K562 (cell line): Measurements from ENCODE around the gene LDLRAD3. TPM values are rescaled to one million over a fixed set of nuclear protein-coding genes. Genes with fewer than 3 reads are reported as not detected.

Experiments
- ATAC-seq: fragments of 200-7000 bp; cut with Tn5 transposase; 3 replicates; pipeline ENCODE4 v1.9.1; 2020; ENCODE audit warnings: moderate library complexity
- BruUV-seq: library from RNA; stranded (reverse); fragments of 400-500 nt; replicated peaks from 2 replicates; lab custom pipeline; 2021; lab: Mats Ljungman, UMichigan
- CTCF ChIA-PET: fragments of 300-600 bp; formaldehyde crosslinking; extraction: SDS; loops from one replicate; lab custom pipeline; 2021; ENCODE audit warnings: low intra/inter-chr PET ratio; lab: Yijun Ruan, JAX
- POLR2A ChIA-PET: fragments of 300-600, 350-650 bp; sonication (Branson Sonifier 250); formaldehyde crosslinking; extraction: SDS; loops from one replicate; lab custom pipeline; 2021; ENCODE audit warnings: antibody characterized with exemption, inconsistent platforms; lab: Yijun Ruan, JAX
- DNase-seq, 4 experiments: peaks; one replicate each; pipeline versions ENCODE4 v3.0.0 to v3.0.0-alpha.2; 2011 to 2018; ENCODE audit warnings: low spot score in 3 of 4, mixed read lengths in 3 of 4; ENCODE audit errors: extremely low read depth in 1 of 4
- FAIRE-seq: peaks from 2 replicates; lab custom pipeline; 2011; peaks lifted over from hg19 to GRCh38; lab: Jason Lieb, UNC
- H2AFZ ChIP-seq: 2 replicates; pipeline ENCODE4 v1.6.0; 2011; ENCODE audit warnings: low read depth, low read length, control low read depth, inconsistent platforms
- H3K27ac ChIP-seq: fragments of 200-600 bp; 3 replicates; pipeline ENCODE4 v1.8.0; 2011; ENCODE audit warnings: low read depth, mild to moderate bottlenecking, control low read depth, inconsistent platforms, low read length, moderate library complexity, mixed read lengths; ENCODE audit errors: extremely low read depth
- H3K27me3 ChIP-seq, 2 experiments: fragments of 300-600 bp in 1 of 2; 2 replicates in 1 of 2; 3 replicates in 1 of 2; pipeline versions ENCODE4 v1.6.0 to v1.8.0; 2011; ENCODE audit warnings: inconsistent platforms in 2 of 2, low read length in 2 of 2, mild to moderate bottlenecking in 1 of 2, mixed read lengths in 1 of 2, moderate library complexity in 1 of 2; ENCODE audit not compliant: control insufficient read depth in 2 of 2, insufficient read depth in 2 of 2
- H3K36me3 ChIP-seq: fragments of 300-600 bp; 3 replicates; pipeline ENCODE4 v1.8.0; 2011; ENCODE audit warnings: mild to moderate bottlenecking, low read length, inconsistent platforms; ENCODE audit not compliant: control insufficient read depth, insufficient read depth
- H3K4me1 ChIP-seq, 2 experiments: fragments of 200-600 bp in 1 of 2; replicated peaks in 1 of 2; 2 replicates in 1 of 2; 3 replicates in 1 of 2; pipeline versions ENCODE4 v1.5.1 to v1.8.0; 2011; ENCODE audit warnings: inconsistent platforms in 2 of 2, low read length in 2 of 2, mild to moderate bottlenecking in 1 of 2, mixed read lengths in 1 of 2, moderate library complexity in 1 of 2; ENCODE audit not compliant: control insufficient read depth in 2 of 2, insufficient read depth in 2 of 2
- H3K4me2 ChIP-seq: 2 replicates; pipeline ENCODE4 v1.6.1; 2011; ENCODE audit warnings: low read length, control low read depth, inconsistent platforms, mixed read lengths; ENCODE audit not compliant: insufficient read depth
- H3K4me3 ChIP-seq: fragments of 200-600 bp; sonication (generic), shearing (Covaris generic); 2 replicates; pipeline ENCODE4 v1.5.1; 2016; ENCODE audit warnings: control low read depth, inconsistent platforms
- H3K79me2 ChIP-seq: fragments of 200-600 bp; 3 replicates; pipeline ENCODE4 v1.8.0; 2011; ENCODE audit warnings: low read length, inconsistent platforms; ENCODE audit not compliant: control insufficient read depth, insufficient read depth
- H3K9ac ChIP-seq, 2 experiments: 2 replicates each; pipeline versions ENCODE4 v1.6.0 to v1.6.1; 2011; ENCODE audit warnings: low read depth in 2 of 2, low read length in 2 of 2, control low read depth in 1 of 2, inconsistent platforms in 1 of 2, mild to moderate bottlenecking in 1 of 2, mixed read lengths in 1 of 2; ENCODE audit not compliant: insufficient read depth in 1 of 2
- H3K9me1 ChIP-seq: one replicate; pipeline ENCODE4 v1.6.0; 2011; ENCODE audit warnings: inconsistent platforms, mild to moderate bottlenecking, low read length, moderate library complexity; ENCODE audit not compliant: control insufficient read depth, insufficient read depth
- H3K9me3 ChIP-seq: replicated peaks from 2 replicates; pipeline ENCODE4 v1.5.1; 2011; ENCODE audit warnings: low read depth, low read length, inconsistent platforms; ENCODE audit not compliant: control insufficient read depth, insufficient read depth
- H4K20me1 ChIP-seq: replicated peaks from 2 replicates; pipeline ENCODE4 v1.6.1; 2011; ENCODE audit warnings: low read length, inconsistent platforms, mixed read lengths; ENCODE audit not compliant: control insufficient read depth, insufficient read depth
- CXXC5 ChIP-seq: fragments of 250-450 bp; sonication (Bioruptor Pico); IDR thresholded peaks from 2 replicates; pipeline ENCODE4 v1.8.0; 2022; ENCODE audit warnings: inconsistent platforms, mild to moderate bottlenecking, moderate library complexity
- FOSL1 ChIP-seq: fragments of 200-800 bp; sonication (Bioruptor generic); conservative IDR thresholded peaks from 2 replicates; pipeline ENCODE4 v1.6.1; 2016; ENCODE audit warnings: missing genetic modification characterization, missing compliant biosample characterization
- HDAC8 ChIP-seq: fragments of 450-650 bp; IDR thresholded peaks from 2 replicates; pipeline ENCODE4 v1.6.1; 2016; ENCODE audit warnings: mild to moderate bottlenecking, missing genetic modification characterization, moderate library complexity, missing compliant biosample characterization
- NCOA1 ChIP-seq: fragments of 450-650 bp; IDR thresholded peaks from 2 replicates; pipeline ENCODE4 v1.6.1; 2016; ENCODE audit warnings: low read depth
- NCOA4 ChIP-seq: fragments of 450-650 bp; IDR thresholded peaks from 2 replicates; pipeline ENCODE4 v1.6.1; 2018; ENCODE audit warnings: mild to moderate bottlenecking; ENCODE audit not compliant: partially characterized antibody
- PRPF4 ChIP-seq: fragments of 200-400 bp; formaldehyde crosslinking; IDR thresholded peaks from one replicate; pipeline ENCODE4 v1.6.1; 2017; ENCODE audit warnings: low read length, low read depth, mild to moderate bottlenecking; ENCODE audit not compliant: insufficient read depth, poor library complexity, severe bottlenecking
- TOE1 ChIP-seq, 2 experiments: fragments of 450-650 bp in 1 of 2; sonication (generic) in 1 of 2; formaldehyde crosslinking in 1 of 2; IDR thresholded peaks; 2 replicates each; pipeline versions ENCODE4 v1.7.1 to v1.8.0; 2016 to 2022; ENCODE audit warnings: borderline replicate concordance in 2 of 2, mild to moderate bottlenecking in 2 of 2, antibody characterized with exemption in 1 of 2, inconsistent platforms in 1 of 2, low read depth in 1 of 2, missing genetic modification reagents in 1 of 2, moderate library complexity in 1 of 2
- WGBS: fragments of 100-300 bp; shearing (Covaris generic); methylation state at CpG from one replicate; pipeline ENCODE4 v1.1.6; 2016; ENCODE audit warnings: low coverage, mixed read lengths; ENCODE audit not compliant: insufficient coverage; ENCODE audit errors: missing lambda C conversion rate; 5-methylcytosine and 5-hydroxymethylcytosine counted together
- in situ Hi-C: fragments of 300-500 bp; cut with MboI; formaldehyde crosslinking; loops from 4 replicates; pipeline ENCODE4 v1.15.0; 2018; ENCODE audit warnings: inconsistent platforms, mixed read lengths
- intact Hi-C: fragments of 100-400 bp; cut with micrococcal nuclease; formaldehyde crosslinking; loops from 2 replicates; pipeline ENCODE4 v1.14.2; 2022
- polyA plus RNA-seq, 8 experiments: library from polyadenylated mRNA; depleted of rRNA in 4 of 8; stranded (reverse) in 5 of 8; unstranded in 3 of 8; fragments of >200 nt; fragmentation: Nextera tagmentation in 2 of 8; fragmentation: Illumina TruSeq in 1 of 8; extraction: Ambion mirVana in 2 of 8; extraction: Trizol in 1 of 8; gene quantifications; 2 replicates each; pipeline versions ENCODE4 v1.2.1 to v1.2.3, GENCODE V29; 2011 to 2014; ENCODE audit warnings: inconsistent platforms in 1 of 8, missing spikeins in 1 of 8
- total RNA-seq, 7 experiments: library from RNA; depleted of rRNA in 6 of 7; stranded (reverse); fragments of >200 nt in 6 of 7; fragmentation: Illumina TruSeq in 2 of 7; extraction: Trizol in 2 of 7; gene quantifications; 2 replicates each; pipeline versions ENCODE4 v1.2.1 to v1.2.3, GENCODE V29; 2011 to 2021; ENCODE audit warnings: low replicate concordance in 1 of 7

Gene LDLRAD3
- total and polyA plus RNA-seq, 9 of the 15 experiments (the other 6 are each of a cell fraction or from before 2014, with no cell fraction given): 0.73 to 7.2 (median 3.5) TPM

DNA sequence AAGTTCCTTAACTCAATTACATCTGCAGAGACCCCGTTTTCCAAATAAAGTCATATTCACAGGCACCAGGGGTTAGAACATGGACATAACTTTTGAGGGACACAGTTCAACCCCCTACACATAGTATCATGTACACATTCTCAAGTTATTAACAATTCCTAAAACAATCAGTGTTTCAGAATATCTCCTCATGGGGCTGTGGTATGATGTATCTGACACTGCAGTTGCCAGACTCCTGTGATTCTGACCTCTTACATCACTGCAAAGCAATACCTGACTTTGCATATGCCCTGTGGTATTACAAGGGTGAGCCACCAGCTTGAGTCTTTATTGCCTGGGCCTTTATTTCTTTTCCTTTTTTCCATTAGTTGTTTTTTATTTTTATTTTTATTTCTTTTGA lies 203.6 kb downstream of the LDLRAD3 start:
- 28% methylated on average over 1 of the region's 1 CpG for WGBS

DNA sequence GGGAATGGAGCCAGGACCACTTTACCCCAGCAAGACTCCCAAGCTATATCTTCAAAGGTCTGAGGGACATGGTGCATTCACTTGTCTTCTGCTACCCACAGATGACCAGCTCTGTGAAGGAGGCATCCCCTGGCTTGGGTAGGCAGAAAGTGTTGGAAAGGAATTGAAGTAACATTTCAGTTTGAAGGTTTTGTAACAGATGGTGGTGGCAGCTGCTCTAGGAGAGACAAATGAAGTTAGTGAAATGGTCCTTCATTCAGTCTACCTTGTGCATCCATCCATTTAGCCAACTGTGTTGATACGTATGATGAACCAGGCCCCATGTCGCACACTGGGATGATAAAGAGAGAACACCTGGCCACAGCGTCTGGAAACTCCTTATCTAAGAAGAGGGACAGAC lies 204.8 kb downstream of the LDLRAD3 start:
- Histone ChIP-seq H3K9me3 (no peaks in the 10 kb centered on the region), H4K20me1 (no peaks in the 10 kb centered on the region), H3K4me1 (peaks cover 12 to 18% of the 10 kb centered on the region in 2 experiments), H2AFZ (no peak overlapping the region), H3K4me3 (no peak overlapping the region), H3K79me2 (no peaks in the 10 kb centered on the region), H3K36me3 (no peaks in the 10 kb centered on the region), H3K27me3 (no peaks in the 10 kb centered on the region), H3K4me2 (no peak overlapping the region), H3K9ac (no peak overlapping the region), H3K27ac (no peak overlapping the region; the same call in 2 of the 3 replicates), H3K9me1 (no peaks in the 10 kb centered on the region)
- FAIRE-seq (no peak), DNase-seq (no peak), ATAC-seq (no peak)
- BruUV-seq: no TSS peak
- WGBS: 53% methylated on average over 3 of the region's 3 CpGs
- in situ Hi-C loops (no loop called here), intact Hi-C loops (loop anchor here (1.0 kb wide), 1 partner anchor 110 kb away; no protein-coding TSS in a partner anchor)
- TF ChIP-seq FOSL1 (no peak), CXXC5 (CRISPR knock-in tag) (no peak), TOE1 (IDR thresholded peaks at IDR 0.05; ENCODE audit: borderline replicate concordance) (no peak), TOE1 (CRISPR knock-in tag; IDR thresholded peaks at IDR 0.05; ENCODE audit: borderline replicate concordance, low read depth) (no peak), HDAC8 (tag) (peak; percentile 36; the same call in 1 of the 2 replicates)
- POLR2A ChIA-PET: interaction anchor here (0.8 kb wide), 1 partner anchor 65 kb away, joined by 3 read pairs; no protein-coding TSS in a partner anchor
- CTCF ChIA-PET: no interaction called here

More for the DNA sequence above, 203.6 kb downstream of the LDLRAD3 start:
- Histone ChIP-seq H3K4me1 (peaks cover 12 to 22% of the 10 kb centered on the region in 2 experiments), H3K36me3 (no peaks in the 10 kb centered on the region)
- FAIRE-seq: no peak
- CTCF ChIA-PET: no interaction called here
- TF ChIP-seq NCOA1: no peak
- TF ChIP-seq PRPF4: no peak
- TF ChIP-seq NCOA4: no peak
- TF ChIP-seq, all 486 proteins: peak for 0
- no peak overlapping the region for H3K4me3 ChIP-seq
- H3K27me3 ChIP-seq: no peaks in the 10 kb centered on the region
- in situ Hi-C loops (no loop called here), intact Hi-C loops (no loop called here)
- BruUV-seq: no TSS peak
- no peaks in the 10 kb centered on the region for H3K79me2 ChIP-seq
- H3K9me3 ChIP-seq: no peaks in the 10 kb centered on the region
- H4K20me1 ChIP-seq: no peaks in the 10 kb centered on the region
- no peak overlapping the region for H3K4me2 ChIP-seq
- ATAC-seq (no peak), DNase-seq (no peak)
- H3K9ac ChIP-seq: no peak overlapping the region
- no peaks in the 10 kb centered on the region for H3K9me1 ChIP-seq
- no peak overlapping the region for H2AFZ ChIP-seq
- POLR2A ChIA-PET: no interaction called here
- H3K27ac ChIP-seq: no peak overlapping the region
